ENCODE results near the gene ALG5.

The ALG5 gene

DNA sequence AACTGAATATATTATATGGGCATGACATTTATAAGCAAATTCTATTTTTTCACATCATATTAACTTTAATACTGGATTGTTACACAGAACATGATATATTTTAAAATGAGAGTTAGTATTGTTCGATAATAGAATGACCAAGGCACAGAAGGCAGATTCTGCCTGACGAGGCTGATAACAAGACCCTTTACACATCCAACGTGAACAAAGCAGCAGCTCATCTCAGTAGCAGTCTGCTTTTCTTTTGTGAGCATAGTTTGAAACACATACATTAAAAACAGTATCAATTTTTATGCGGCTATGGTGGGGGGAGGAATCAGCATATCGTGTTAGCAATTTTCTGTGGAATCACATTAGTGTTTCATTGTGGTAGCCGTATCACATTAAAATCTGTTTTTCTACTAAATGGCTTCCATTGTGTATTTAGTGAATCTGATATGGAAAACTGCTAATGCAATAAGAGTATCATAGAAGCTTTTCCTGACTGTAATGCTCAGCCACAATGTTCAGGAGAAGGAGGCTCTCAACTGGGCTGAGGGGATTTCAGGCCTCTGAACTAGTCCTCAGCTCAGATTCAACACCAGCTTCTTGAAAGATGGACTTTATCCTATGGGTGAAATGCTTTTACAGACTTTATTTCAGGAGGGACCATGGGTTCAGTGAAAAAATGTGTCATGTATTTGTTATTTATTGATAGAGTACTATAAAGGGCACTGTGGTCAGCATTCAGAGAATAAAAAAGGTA, 83.1 kb downstream of the ALG5 start:
- DNase-seq: peak; percentile 11

DNA sequence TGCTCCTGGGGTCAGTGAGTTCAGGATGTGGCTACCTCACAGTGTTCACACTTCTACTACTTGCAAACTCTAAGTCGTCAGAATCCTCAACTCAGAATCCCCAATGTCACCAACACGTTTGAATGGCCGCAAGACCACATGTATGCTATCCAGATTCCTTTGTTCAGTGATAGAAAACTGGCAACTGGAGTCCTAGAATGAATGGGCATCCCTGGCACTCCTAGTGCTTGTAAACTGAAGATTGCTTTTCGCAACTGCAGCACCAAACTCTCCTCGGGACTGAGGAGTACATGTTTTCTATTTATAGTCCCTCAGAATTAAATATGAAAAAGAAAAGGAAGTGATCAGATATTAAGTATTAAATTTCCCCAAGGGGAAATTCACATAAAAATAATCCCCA, 84.0 kb downstream of the ALG5 start:
- no peak for DNase-seq

DNA sequence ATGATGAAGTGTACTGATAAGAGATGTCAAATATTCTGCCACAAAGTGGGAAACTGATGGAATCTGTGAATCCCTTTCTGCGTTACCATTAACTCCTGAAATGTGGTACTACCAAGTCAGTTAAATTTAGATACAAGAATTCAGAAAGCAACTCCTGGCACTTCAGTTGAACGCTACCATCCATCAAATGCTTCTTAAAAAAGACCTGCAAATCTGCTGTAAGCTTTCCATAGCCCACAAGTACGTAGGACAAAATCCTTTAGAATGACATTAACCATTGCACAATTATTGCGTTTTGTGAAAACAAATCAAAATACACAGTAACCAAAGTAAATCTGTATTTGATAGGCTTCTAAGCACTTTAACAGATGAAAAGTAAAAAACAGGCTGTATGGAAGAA, 84.5 kb downstream of the ALG5 start:
- DNase-seq: no peak

DNA sequence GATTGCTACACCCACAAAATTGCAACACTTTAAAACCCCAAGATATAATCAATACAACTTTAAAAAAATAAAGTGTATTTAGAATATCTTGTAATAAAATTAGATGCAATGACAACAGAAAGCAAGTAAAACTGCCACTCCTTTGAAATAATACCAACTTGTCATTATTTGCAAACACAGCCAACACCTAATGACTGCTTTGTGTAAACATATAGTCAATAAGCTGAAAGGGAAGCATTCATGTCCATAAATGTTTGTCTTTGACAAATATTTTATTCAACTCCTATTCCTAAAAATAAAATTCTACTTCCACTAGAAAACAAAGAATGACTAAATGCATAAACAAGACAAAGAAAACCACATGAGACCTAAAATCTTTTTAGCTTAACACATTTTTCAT, 85.7 kb downstream of the ALG5 start:
- DNase-seq: no peak

DNA sequence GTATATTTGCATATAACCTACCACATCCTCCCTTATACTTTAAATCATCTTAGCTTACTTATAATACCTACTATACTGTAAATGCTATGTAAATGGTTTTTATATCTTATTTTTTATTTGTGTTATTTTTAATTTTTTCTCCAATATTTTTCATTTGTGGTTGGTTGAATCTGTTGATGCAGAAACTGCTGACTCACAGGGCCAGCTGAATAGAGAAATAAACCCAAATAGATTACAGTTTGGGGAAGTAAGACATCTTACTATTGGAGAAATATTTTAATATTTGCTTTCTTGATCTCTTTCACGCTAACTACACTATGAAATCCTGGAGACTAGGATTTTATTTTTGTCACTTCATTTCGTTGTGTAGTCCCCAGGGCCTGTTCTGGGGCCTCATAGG, 86.2 kb downstream of the ALG5 start:
- no peak for DNase-seq

DNA sequence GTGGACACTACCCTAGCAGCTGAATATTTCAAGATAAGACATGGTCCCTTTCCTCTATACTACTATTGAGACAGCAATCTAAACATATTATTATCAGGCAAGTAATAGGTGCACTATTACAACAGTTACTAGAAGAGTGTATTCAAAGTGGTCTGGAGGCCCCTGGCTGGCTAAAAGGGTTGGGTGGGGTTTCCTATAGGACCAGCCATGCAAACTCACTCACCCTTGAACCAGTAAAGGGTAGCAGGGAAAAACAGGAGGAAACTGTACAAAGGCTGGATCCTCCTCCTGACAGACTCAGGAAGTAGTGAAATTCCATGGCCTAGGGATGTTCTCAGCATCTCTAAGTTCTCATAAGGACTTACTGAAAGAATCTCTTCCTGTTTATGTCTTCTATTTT, 86.8 kb downstream of the ALG5 start:
- no peak for DNase-seq

DNA sequence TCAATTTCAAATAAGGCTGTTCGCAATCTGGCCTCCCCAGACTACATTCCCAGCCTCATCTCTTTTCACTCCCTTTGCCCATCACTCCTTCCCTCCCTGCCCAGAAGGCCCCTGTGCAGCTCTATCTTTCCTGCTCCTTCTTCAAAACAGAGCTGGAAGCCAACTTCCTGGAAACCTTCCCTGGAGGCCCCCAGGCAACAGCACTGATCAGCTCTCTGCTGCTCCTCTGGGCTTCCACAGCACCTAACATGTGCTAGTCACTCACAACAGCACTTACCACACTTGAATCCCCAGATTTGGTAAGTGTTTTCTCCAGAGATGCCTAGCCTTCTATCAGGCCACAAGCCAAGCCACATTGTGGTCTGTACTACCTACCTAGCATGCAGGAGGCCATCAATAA, 88.6 kb downstream of the ALG5 start:
- no peak for DNase-seq

DNA sequence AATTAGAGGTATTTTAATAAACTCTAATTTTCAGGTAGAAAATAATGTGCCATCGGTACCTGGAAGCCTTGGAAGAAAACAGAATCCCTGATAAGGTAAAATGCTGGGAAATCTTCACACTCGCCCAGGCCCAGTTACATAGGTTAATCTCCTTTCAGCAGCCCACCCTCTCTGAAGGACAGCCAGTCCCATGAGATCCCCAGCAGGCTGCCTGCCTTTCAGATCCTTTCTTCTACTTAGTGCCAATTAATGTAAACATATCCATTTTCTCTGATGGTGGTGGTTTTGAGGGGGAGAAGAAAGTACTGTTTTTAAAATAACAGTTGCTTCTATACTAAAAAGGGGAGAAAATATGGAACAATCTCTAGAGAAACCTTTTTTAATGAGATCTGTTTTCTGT, 91.3 kb downstream of the ALG5 start:
- no peak for DNase-seq

DNA sequence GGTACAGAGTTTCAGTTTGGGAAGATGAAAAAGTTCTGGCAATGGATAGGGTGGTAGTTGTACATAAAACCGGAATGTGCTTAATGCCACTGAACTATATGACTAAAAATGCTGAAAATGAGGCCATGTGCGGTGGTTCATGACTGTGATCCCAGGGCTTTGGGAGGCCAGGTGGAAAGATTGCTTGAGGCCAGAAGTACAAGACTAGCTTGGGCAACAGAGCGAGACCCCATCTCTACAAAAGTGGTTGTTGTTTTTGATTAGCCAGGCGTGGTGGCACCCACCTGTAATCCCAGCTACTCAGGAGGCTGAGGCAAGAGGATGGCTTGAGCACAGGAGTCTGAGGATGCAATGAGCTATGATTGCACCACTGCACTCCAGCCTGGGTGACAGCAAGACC, 91.9 kb downstream of the ALG5 start:
- DNase-seq: no peak

DNA sequence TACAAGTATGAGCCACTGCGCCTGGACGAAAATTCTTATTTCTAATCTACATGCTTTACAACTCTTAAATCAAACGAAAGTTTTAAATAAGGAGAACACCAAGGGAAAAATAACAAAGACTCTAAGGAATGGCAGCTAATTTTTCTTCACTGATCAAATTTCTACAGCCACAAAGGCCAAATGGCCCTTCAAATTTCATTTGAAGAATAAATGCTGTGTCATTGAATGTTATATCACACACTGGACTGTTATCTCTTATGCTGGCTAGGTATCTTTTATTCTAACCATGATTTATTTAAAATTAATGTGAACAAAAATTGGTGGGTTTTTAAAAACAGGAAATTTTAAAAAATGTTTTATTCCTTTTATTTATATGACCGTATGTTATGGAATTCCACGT, 93.2 kb downstream of the ALG5 start:
- DNase-seq: no peak

DNA sequence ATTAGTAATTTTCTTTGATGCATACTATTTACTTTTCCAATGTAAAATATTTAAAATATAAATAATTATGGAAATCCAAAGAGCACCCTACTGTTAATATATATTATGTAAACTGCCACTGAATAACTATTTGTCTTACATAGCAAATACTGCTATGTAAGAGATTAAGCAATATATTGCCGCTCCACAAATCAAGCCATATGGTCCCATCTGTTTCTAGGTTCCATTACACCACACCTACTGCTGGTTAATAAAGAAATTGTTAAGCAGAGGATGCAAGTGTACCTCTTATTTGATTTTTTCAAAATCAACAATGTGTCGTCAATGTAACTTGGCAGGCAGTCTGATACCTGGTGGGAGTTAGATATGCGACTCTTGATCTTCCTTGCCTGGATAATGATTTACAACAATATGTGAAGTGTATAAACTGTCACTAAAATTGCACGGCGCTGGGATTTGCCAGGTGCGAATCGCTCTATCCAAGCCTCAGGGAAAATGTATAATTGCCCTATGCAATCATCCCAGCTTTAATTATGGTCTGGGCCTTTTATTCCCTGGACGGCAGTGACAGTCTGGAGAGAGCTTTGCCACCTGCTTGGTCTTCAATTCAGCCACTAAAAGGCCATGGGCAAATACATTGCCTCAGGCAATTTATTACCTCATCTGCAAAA, 95.1 kb downstream of the ALG5 start:
- DNase-seq: no peak
